ENCODE measurements around the gene VAPB.

The VAPB gene

DNA sequence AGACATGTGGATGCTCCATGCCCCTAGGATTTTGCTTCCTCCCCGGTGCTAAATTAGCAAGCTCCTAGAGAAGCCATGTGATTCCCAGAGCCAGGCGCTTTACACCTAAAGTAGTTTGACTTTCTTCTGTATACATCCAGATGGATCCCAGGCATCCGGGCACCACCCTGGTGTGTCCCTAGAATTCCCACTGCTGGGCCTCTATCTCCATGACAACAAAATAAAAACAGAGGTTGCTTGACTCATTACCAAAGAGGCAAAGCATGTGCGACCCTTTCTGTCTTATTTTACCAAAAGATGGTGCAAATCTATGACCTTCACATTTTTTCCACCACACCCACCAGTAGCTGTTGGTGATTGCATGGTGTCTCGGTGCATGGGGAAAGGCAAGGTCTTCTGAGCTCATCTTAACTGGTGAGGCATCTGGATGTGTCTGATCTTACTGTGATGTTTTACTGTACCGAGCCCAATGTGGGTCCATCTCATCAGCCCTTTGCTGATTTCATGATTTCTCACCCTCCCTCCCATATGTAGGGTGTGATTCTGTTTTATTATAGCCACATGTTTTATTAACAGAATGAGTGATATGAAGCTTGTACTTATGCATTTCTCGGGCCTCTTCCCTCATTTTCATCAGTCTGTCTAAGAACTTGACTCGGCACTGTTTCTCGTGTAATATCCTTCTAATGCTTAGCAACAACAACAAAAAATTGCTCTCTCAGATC lies 27.4 kb upstream of the VAPB start (continued):
- TF ChIP-seq, protein P1, sequence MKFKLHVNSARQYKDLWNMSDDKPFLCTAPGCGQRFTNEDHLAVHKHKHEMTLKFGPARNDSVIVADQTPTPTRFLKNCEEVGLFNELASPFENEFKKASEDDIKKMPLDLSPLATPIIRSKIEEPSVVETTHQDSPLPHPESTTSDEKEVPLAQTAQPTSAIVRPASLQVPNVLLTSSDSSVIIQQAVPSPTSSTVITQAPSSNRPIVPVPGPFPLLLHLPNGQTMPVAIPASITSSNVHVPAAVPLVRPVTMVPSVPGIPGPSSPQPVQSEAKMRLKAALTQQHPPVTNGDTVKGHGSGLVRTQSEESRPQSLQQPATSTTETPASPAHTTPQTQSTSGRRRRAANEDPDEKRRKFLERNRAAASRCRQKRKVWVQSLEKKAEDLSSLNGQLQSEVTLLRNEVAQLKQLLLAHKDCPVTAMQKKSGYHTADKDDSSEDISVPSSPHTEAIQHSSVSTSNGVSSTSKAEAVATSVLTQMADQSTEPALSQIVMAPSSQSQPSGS (tag by site-specific recombination; IDR thresholded peaks at IDR 0.05; ENCODE audit: low read depth) = no peak
- TF ChIP-seq ZNF701 (tag by site-specific recombination; IDR thresholded peaks at IDR 0.05) = no peak
- no peak for TF ChIP-seq ZXDB (tag by site-specific recombination; IDR thresholded peaks at IDR 0.05)
- TF ChIP-seq, protein P2, sequence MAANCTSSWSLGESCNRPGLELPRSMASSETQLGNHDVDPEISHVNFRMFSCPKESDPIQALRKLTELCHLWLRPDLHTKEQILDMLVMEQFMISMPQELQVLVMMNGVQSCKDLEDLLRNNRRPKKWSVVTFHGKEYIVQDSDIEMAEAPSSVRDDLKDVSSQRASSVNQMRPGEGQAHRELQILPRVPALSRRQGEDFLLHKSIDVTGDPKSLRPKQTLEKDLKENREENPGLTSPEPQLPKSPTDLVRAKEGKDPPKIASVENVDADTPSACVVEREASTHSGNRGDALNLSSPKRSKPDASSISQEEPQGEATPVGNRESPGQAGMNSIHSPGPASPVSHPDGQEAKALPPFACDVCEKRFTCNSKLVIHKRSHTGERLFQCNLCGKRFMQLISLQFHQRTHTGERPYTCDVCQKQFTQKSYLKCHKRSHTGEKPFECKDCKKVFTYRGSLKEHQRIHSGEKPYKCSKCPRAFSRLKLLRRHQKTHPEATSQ (tag by site-specific recombination; IDR thresholded peaks at IDR 0.05) = no peak
- TF ChIP-seq AEBP2 (tag by site-specific recombination; IDR thresholded peaks at IDR 0.05; ENCODE audit: borderline replicate concordance) = no peak

DNA sequence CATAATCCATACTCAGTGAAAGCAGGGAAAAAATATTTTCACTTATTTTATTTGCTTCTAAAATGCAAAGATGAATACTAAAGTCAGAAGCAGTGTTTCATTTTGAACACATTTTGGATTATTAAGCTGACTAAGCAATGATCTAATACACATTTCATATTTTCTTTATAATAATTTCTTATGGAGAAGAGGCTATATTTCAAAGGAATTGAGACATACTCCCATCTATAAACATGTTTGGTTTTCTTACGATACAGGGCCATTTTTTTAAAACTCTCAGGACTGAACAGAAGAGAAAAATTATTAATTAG lies 26.9 kb upstream of the VAPB start:
- ChIA-PET POLR2A (interaction anchor here (1.7 kb wide), 1 partner anchor 27 kb away, joined by 5 read pairs; the partner anchor contains the start of gene VAPB), CTCF (interaction anchor here (0.7 to 0.8 kb wide), 2 partner anchors 121 to 128 kb away, joined by 3 read pairs; no protein-coding TSS in a partner anchor)
- no peak overlapping the region for H3K4me3 ChIP-seq (ENCODE audit: low read depth, low read length)
- peaks cover 5% of the 10 kb centered on the region; the same call in 1 of the 2 replicates for H3K4me1 ChIP-seq (ENCODE audit: control insufficient read depth, insufficient read depth, low read length)
- peaks cover 0 to 21% of the 10 kb centered on the region in 2 experiments; a peak in 1 of 3 replicates for H3K36me3 ChIP-seq (ENCODE audit: control insufficient read depth in 2 of 2, insufficient read depth in 1 of 2, low read length in 2 of 2)
- no peak overlapping the region for H3K27ac ChIP-seq (ENCODE audit: extremely low read depth, low read depth, low read length)
- no peaks in the 10 kb centered on the region for H3K9me3 ChIP-seq (ENCODE audit: control insufficient read depth, insufficient read depth, low read depth, low read length)
- TF ChIP-seq, protein P3, sequence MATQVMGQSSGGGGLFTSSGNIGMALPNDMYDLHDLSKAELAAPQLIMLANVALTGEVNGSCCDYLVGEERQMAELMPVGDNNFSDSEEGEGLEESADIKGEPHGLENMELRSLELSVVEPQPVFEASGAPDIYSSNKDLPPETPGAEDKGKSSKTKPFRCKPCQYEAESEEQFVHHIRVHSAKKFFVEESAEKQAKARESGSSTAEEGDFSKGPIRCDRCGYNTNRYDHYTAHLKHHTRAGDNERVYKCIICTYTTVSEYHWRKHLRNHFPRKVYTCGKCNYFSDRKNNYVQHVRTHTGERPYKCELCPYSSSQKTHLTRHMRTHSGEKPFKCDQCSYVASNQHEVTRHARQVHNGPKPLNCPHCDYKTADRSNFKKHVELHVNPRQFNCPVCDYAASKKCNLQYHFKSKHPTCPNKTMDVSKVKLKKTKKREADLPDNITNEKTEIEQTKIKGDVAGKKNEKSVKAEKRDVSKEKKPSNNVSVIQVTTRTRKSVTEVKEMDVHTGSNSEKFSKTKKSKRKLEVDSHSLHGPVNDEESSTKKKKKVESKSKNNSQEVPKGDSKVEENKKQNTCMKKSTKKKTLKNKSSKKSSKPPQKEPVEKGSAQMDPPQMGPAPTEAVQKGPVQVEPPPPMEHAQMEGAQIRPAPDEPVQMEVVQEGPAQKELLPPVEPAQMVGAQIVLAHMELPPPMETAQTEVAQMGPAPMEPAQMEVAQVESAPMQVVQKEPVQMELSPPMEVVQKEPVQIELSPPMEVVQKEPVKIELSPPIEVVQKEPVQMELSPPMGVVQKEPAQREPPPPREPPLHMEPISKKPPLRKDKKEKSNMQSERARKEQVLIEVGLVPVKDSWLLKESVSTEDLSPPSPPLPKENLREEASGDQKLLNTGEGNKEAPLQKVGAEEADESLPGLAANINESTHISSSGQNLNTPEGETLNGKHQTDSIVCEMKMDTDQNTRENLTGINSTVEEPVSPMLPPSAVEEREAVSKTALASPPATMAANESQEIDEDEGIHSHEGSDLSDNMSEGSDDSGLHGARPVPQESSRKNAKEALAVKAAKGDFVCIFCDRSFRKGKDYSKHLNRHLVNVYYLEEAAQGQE (tag by site-specific recombination; IDR thresholded peaks at IDR 0.05) = no peak
- TF ChIP-seq ZNF214 (tag by site-specific recombination; IDR thresholded peaks at IDR 0.05; ENCODE audit: borderline replicate concordance) (no peak), ZNF561 (tag by site-specific recombination; IDR thresholded peaks at IDR 0.05; ENCODE audit: borderline replicate concordance) (no peak), ZNF664 (tag by site-specific recombination; IDR thresholded peaks at IDR 0.05) (no peak), ZNF48 (tag by site-specific recombination; IDR thresholded peaks at IDR 0.05) (no peak), ZNF2 (tag by site-specific recombination; IDR thresholded peaks at IDR 0.05) (no peak), ZNF311 (tag by site-specific recombination; IDR thresholded peaks at IDR 0.05; ENCODE audit: borderline replicate concordance) (no peak), ZNF366 (tag by site-specific recombination; conservative IDR thresholded peaks at IDR 0.05) (no peak), EGR2 (tag by site-specific recombination; IDR thresholded peaks at IDR 0.05; ENCODE audit: low read depth) (no peak), ZNF626 (tag by site-specific recombination; IDR thresholded peaks at IDR 0.05) (no peak), ZNF777 (tag by site-specific recombination; IDR thresholded peaks at IDR 0.05; ENCODE audit: borderline replicate concordance) (no peak), ZNF112 (tag by site-specific recombination; IDR thresholded peaks at IDR 0.05) (no peak), ZNF426 (tag by site-specific recombination; IDR thresholded peaks at IDR 0.05) (no peak)
- TF ChIP-seq, protein P4, sequence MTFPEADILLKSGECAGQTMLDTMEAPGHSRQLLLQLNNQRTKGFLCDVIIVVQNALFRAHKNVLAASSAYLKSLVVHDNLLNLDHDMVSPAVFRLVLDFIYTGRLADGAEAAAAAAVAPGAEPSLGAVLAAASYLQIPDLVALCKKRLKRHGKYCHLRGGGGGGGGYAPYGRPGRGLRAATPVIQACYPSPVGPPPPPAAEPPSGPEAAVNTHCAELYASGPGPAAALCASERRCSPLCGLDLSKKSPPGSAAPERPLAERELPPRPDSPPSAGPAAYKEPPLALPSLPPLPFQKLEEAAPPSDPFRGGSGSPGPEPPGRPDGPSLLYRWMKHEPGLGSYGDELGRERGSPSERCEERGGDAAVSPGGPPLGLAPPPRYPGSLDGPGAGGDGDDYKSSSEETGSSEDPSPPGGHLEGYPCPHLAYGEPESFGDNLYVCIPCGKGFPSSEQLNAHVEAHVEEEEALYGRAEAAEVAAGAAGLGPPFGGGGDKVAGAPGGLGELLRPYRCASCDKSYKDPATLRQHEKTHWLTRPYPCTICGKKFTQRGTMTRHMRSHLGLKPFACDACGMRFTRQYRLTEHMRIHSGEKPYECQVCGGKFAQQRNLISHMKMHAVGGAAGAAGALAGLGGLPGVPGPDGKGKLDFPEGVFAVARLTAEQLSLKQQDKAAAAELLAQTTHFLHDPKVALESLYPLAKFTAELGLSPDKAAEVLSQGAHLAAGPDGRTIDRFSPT (tag by site-specific recombination; IDR thresholded peaks at IDR 0.05) = no peak
- TF ChIP-seq, protein P5, sequence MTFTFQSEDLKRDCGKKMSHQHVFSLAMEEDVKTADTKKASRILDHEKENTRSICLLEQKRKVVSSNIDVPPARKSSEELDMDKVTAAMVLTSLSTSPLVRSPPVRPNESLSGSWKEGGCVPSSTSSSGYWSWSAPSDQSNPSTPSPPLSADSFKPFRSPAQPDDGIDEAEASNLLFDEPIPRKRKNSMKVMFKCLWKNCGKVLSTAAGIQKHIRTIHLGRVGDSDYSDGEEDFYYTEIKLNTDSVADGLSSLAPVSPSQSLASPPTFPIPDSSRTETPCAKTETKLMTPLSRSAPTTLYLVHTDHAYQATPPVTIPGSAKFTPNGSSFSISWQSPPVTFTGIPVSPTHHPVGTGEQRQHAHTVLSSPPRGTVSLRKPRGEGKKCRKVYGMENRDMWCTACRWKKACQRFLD (tag by site-specific recombination; IDR thresholded peaks at IDR 0.05) = no peak

Measured in HEK293 (cell line).